Measurements from ENCODE around the gene COG5.

- TF ChIP-seq CTCF (IDR thresholded peaks at IDR 0.05) (no peak), POLR2A (IDR thresholded peaks at IDR 0.05) (no peak)
Observed at GRCh38 chr7:107579554-107579884, 15.8 kb upstream of the COG5 start.
